Sigmoid colon (tissue), 4 donors: ENCODE results near the gene UBE2E1.

Source experiments
- CTCF ChIP-seq, 4 experiments: fragments of 450-650 bp in 3 of 4; fragments of 200-600 bp in 1 of 4; IDR thresholded peaks; one replicate each; pipeline ENCODE4 v1.5.1; 2016 to 2019; ENCODE audit warnings: antibody characterized with exemption in 4 of 4, mild to moderate bottlenecking in 3 of 4, moderate library complexity in 2 of 4
- POLR2A ChIP-seq, 2 donors: fragments of 450-650 bp; IDR thresholded peaks; one replicate each; pipeline ENCODE4 v1.6.1; 2016; ENCODE audit warnings: antibody characterized with exemption in 2 of 2, mild to moderate bottlenecking in 2 of 2, moderate library complexity in 2 of 2
- POLR2AphosphoS5 ChIP-seq, 4 donors: sonication (generic); formaldehyde crosslinking; IDR thresholded peaks; one replicate each; pipeline ENCODE4 v1.6.1; 2017; ENCODE audit warnings: antibody characterized with exemption in 4 of 4

GRCh38 chr3:23882487-23882918 is 76.7 kb downstream of the UBE2E1 start:
- TF ChIP-seq POLR2AphosphoS5 (IDR thresholded peaks at IDR 0.05) (no peak), CTCF (IDR thresholded peaks at IDR 0.05) (no peak), POLR2A (IDR thresholded peaks at IDR 0.05) (no peak)
